HepG2 (cell line): ENCODE data around the gene KCNJ14. TPM values are rescaled to one million over a fixed set of nuclear protein-coding genes. Genes with fewer than 3 reads are reported as not detected.
A peak's percentile ranks its signal among the peaks of the same experiment; 100 is the strongest.

Source experiments
- ARNT ChIP-seq: fragments of 450-650 bp; IDR thresholded peaks from 2 replicates; pipeline ENCODE4 v1.6.1; 2017
- BORCS8-MEF2B ChIP-seq: sonication (generic); formaldehyde crosslinking; IDR thresholded peaks from 2 replicates; pipeline ENCODE4 v1.8.0; 2022; ENCODE audit warnings: mild to moderate bottlenecking, missing genetic modification reagents
- CEBPZ ChIP-seq: IDR thresholded peaks from 2 replicates; pipeline ENCODE4 v1.6.1; 2012; ENCODE audit warnings: low read length, improper control_type of control experiment
- EEA1 ChIP-seq: sonication (generic); formaldehyde crosslinking; IDR thresholded peaks from 2 replicates; pipeline ENCODE4 v1.5.1; 2020; ENCODE audit warnings: mild to moderate bottlenecking, missing genetic modification reagents, borderline replicate concordance
- ELF3 ChIP-seq: IDR thresholded peaks from 2 replicates; pipeline ENCODE4 v1.6.1; 2016; ENCODE audit warnings: missing genetic modification reagents, missing compliant biosample characterization
- GPBP1L1 ChIP-seq: sonication (generic); formaldehyde crosslinking; IDR thresholded peaks from 2 replicates; pipeline ENCODE4 v1.5.0; 2020; ENCODE audit warnings: mild to moderate bottlenecking, missing genetic modification reagents
- HNRNPUL1 ChIP-seq: fragments of 200-400 bp; formaldehyde crosslinking; IDR thresholded peaks from 2 replicates; pipeline ENCODE4 v1.6.1; 2017; ENCODE audit warnings: low read depth, mild to moderate bottlenecking, low read length, moderate library complexity
- NCOA1 ChIP-seq: sonication (generic); formaldehyde crosslinking; IDR thresholded peaks from 2 replicates; pipeline ENCODE4 v1.9.0; 2021; ENCODE audit warnings: missing genetic modification reagents
- PHF21A ChIP-seq: sonication (generic); formaldehyde crosslinking; IDR thresholded peaks from 2 replicates; pipeline ENCODE4 v1.5.0; 2020; ENCODE audit warnings: mild to moderate bottlenecking, missing genetic modification reagents
- PRMT3 ChIP-seq: sonication (generic); formaldehyde crosslinking; IDR thresholded peaks from 2 replicates; pipeline ENCODE4 v1.8.1; 2022; ENCODE audit warnings: low read depth, mild to moderate bottlenecking, moderate library complexity, missing genetic modification reagents, borderline replicate concordance
- SOX6 ChIP-seq, 2 experiments: fragments of 450-650 bp in 1 of 2; sonication (generic) in 1 of 2; formaldehyde crosslinking in 1 of 2; IDR thresholded peaks; 2 replicates each; pipeline versions ENCODE4 v1.4.0 to v1.6.1; 2017 to 2020; ENCODE audit warnings: antibody characterized with exemption in 1 of 2, mild to moderate bottlenecking in 1 of 2, missing genetic modification reagents in 1 of 2
- TBX2 ChIP-seq: sonication (generic); formaldehyde crosslinking; IDR thresholded peaks from 2 replicates; pipeline ENCODE4 v1.5.0; 2020; ENCODE audit warnings: missing genetic modification reagents, mild to moderate bottlenecking, borderline replicate concordance
- U2AF1 ChIP-seq: fragments of 200-400 bp; formaldehyde crosslinking; optimal IDR thresholded peaks from 2 replicates; pipeline ENCODE3; 2017; ENCODE audit warnings: mild to moderate bottlenecking, low read depth, low read length
- ZBTB21 ChIP-seq: sonication (generic); formaldehyde crosslinking; IDR thresholded peaks from 2 replicates; pipeline ENCODE4 v1.4.0; 2020; ENCODE audit warnings: missing genetic modification reagents
- ZMYM3 ChIP-seq: sonication (generic); formaldehyde crosslinking; IDR thresholded peaks from 2 replicates; pipeline ENCODE4 v1.5.1; 2020; ENCODE audit warnings: mild to moderate bottlenecking, missing genetic modification reagents
- ZNF281 ChIP-seq: sonication (generic); formaldehyde crosslinking; IDR thresholded peaks from 2 replicates; pipeline ENCODE4 v1.4.0; 2020; ENCODE audit warnings: missing genetic modification reagents, borderline replicate concordance
- ZNF317 ChIP-seq: sonication (generic); formaldehyde crosslinking; IDR thresholded peaks from 2 replicates; pipeline ENCODE4 v1.5.0; 2020; ENCODE audit warnings: mild to moderate bottlenecking, missing genetic modification reagents
- ZNF652 ChIP-seq: IDR thresholded peaks from 2 replicates; pipeline ENCODE4 v1.6.1; 2016; ENCODE audit warnings: low read depth, borderline replicate concordance
- ZNF710 ChIP-seq: sonication (generic); formaldehyde crosslinking; IDR thresholded peaks from 2 replicates; pipeline ENCODE4 v1.5.0; 2020; ENCODE audit warnings: mild to moderate bottlenecking, missing genetic modification reagents, borderline replicate concordance
- ZNF841 ChIP-seq: sonication (generic); formaldehyde crosslinking; IDR thresholded peaks from 2 replicates; pipeline ENCODE4 v1.8.1; 2023; ENCODE audit warnings: missing genetic modification reagents, borderline replicate concordance
- polyA plus RNA-seq, 8 experiments: library from polyadenylated mRNA; depleted of rRNA in 3 of 8; stranded (reverse) in 7 of 8; unstranded in 1 of 8; fragments of >200 nt; fragmentation: Illumina TruSeq in 4 of 8; extraction: Trizol in 4 of 8; gene quantifications; 2 replicates each; pipeline versions ENCODE4 v1.2.1 to v1.2.3, GENCODE V29; 2011 to 2016; ENCODE audit warnings: low read depth in 4 of 8, missing spikeins in 1 of 8, mixed read lengths in 1 of 8; ENCODE audit not compliant: insufficient read depth in 1 of 8
- total RNA-seq, 5 experiments: library from RNA; depleted of rRNA; stranded (reverse); fragments of >200 nt; fragmentation: Illumina TruSeq; extraction: Trizol; gene quantifications; 2 replicates each; pipeline ENCODE4 v1.2.3, GENCODE V29; 2016; ENCODE audit warnings: low read depth in 1 of 5

KCNJ14 gene
- total and polyA plus RNA-seq, 2 of the 13 experiments (the other 11 are each of a cell fraction or from before 2014, with no cell fraction given) = 0.20 to 0.51 TPM

- TF ChIP-seq ZNF710 (CRISPR knock-in tag) = 0 out of 2 replicates have a peak, but pooled peaks have one; percentile 21
- no peak for TF ChIP-seq GPBP1L1 (CRISPR knock-in tag)
- no peak for TF ChIP-seq ZBTB21 (CRISPR knock-in tag)
- TF ChIP-seq ZMYM3 (CRISPR knock-in tag) = peak; percentile 72
- no peak for TF ChIP-seq HNRNPUL1
- 0 out of 2 replicates have a peak, but pooled peaks have one; percentile 31 for TF ChIP-seq BORCS8-MEF2B (CRISPR knock-in tag)
- TF ChIP-seq ELF3 (CRISPR knock-in tag) = no peak
- no peak for TF ChIP-seq ZNF317 (CRISPR knock-in tag)
- TF ChIP-seq U2AF1 = no peak
- TF ChIP-seq SOX6 (IDR thresholded peaks at IDR 0.05) = no peak
- no peak for TF ChIP-seq SOX6 (CRISPR knock-in tag; IDR thresholded peaks at IDR 0.05)
- no peak for TF ChIP-seq ARNT
- no peak for TF ChIP-seq ZNF652 (CRISPR knock-in tag)
- peak; percentile 38; the same call in 1 of the 2 replicates for TF ChIP-seq EEA1 (CRISPR knock-in tag)
- no peak for TF ChIP-seq CEBPZ
- no peak for TF ChIP-seq NCOA1 (CRISPR knock-in tag)
- 0 out of 2 replicates have a peak, but pooled peaks have one; percentile 28 for TF ChIP-seq PHF21A (CRISPR knock-in tag)
- TF ChIP-seq PRMT3 (CRISPR knock-in tag) = no peak
- TF ChIP-seq ZNF281 (CRISPR knock-in tag) = no peak
- no peak for TF ChIP-seq ZNF841 (CRISPR knock-in tag)
- no peak for TF ChIP-seq TBX2 (CRISPR knock-in tag)
Measured at GRCh38 chr19:48489608-48490216, 34.3 kb downstream of the KCNJ14 start (continued).
